HG03108 (cell line): ENCODE measurements around the gene DNAJB4.
"Not testable (repeated sequence)": the region's sequence is repeated elsewhere in the genome, so short reads cannot be mapped to it uniquely, and the experiment has no call there.

Experiments
- ATAC-seq: cut with Tn5 transposase; IDR thresholded peaks from one replicate; pipeline ENCODE4 v1.9.1; 2021; ENCODE audit warnings: moderate library complexity; ENCODE audit not compliant: unreplicated experiment

Gene DNAJB4

GRCh38 chr1:78061825-78062523 is 57.2 kb downstream of the DNAJB4 start:
- ATAC-seq, result no peak

- ATAC-seq, result not testable (repeated sequence)
Observed at GRCh38 chr1:78064886-78065285, 60.1 kb downstream of the DNAJB4 start.
